HCT116 (cell line): ENCODE measurements around the gene LDHD. TPM values are rescaled to one million over a fixed set of nuclear protein-coding genes. Genes with fewer than 3 reads are reported as not detected.

Experiments used
- ATAC-seq: fragments of 200-7000 bp; cut with Tn5 transposase; 2 replicates; pipeline ENCODE4 v1.9.1; 2020; ENCODE audit warnings: mild to moderate bottlenecking, moderate library complexity
- BruUV-seq: library from RNA; stranded (reverse); fragments of 400-500 nt; replicated peaks from 2 replicates; lab custom pipeline; 2021; lab: Mats Ljungman, UMichigan
- CTCF ChIA-PET: fragments of 300-600 bp; sonication (Branson Sonifier 250); formaldehyde crosslinking; loops from one replicate; lab custom pipeline; 2021; ENCODE audit warnings: antibody characterized with exemption; lab: Charles Lee
- POLR2A ChIA-PET: fragments of 300-600, 350-600 bp; sonication (Branson Sonifier 250); formaldehyde crosslinking; loops from one replicate; lab custom pipeline; 2021; ENCODE audit warnings: antibody characterized with exemption; lab: Charles Lee
- RAD21 ChIA-PET, 2 experiments: fragments of 300-600 bp; sonication (Branson Sonifier 250); formaldehyde crosslinking; loops; one replicate each; lab custom pipeline; 2023; ENCODE audit warnings: low total read pairs in 2 of 2; ENCODE audit not compliant: uncharacterized antibody in 2 of 2, unreplicated experiment in 2 of 2, low non-redundant PET in 1 of 2; lab: Charles Lee
- DNase-seq: peaks from one replicate; pipeline ENCODE4 v3.0.0-alpha.2; 2010; ENCODE audit warnings: low read depth, low spot score
- H2AFZ ChIP-seq: fragments of 200-600 bp; shearing (Covaris generic), sonication (generic); 2 replicates; pipeline ENCODE4 v1.6.1; 2017; ENCODE audit warnings: low read depth, mixed run types, mixed read lengths, antibody characterized with exemption, low read length; ENCODE audit not compliant: poor library complexity, severe bottlenecking
- H3K27ac ChIP-seq: 2 replicates; pipeline ENCODE4 v1.5.1; 2012; ENCODE audit warnings: low read depth, low read length
- H3K27me3 ChIP-seq: fragments of 200-600 bp; sonication (generic); 2 replicates; pipeline ENCODE4 v1.6.1; 2016; ENCODE audit warnings: mixed run types, low read length, mixed read lengths; ENCODE audit not compliant: insufficient read depth
- H3K36me3 ChIP-seq, 2 experiments: fragments of 200-500 bp in 1 of 2; fragments of 200-600 bp in 1 of 2; sonication (Bioruptor generic) in 1 of 2; sonication (generic) in 1 of 2; 2 replicates each; pipeline versions ENCODE4 v1.5.1 to v1.6.1; 2014 to 2016; ENCODE audit warnings: low read length in 2 of 2, inconsistent platforms in 1 of 2, mixed read lengths in 1 of 2, mixed run types in 1 of 2; ENCODE audit not compliant: insufficient read depth in 2 of 2, control insufficient read depth in 1 of 2
- H3K4me1 ChIP-seq, 2 experiments: fragments of 200-600 bp in 1 of 2; sonication (generic) in 1 of 2; 2 replicates each; pipeline versions ENCODE4 v1.5.1 to v1.6.1; 2012 to 2017; ENCODE audit warnings: low read length in 2 of 2, inconsistent platforms in 1 of 2, mild to moderate bottlenecking in 1 of 2, mixed read lengths in 1 of 2, mixed run types in 1 of 2, moderate library complexity in 1 of 2; ENCODE audit not compliant: insufficient read depth in 2 of 2, control insufficient read depth in 1 of 2
- H3K4me2 ChIP-seq: fragments of 200-600 bp; sonication (generic); 2 replicates; pipeline ENCODE4 v1.6.1; 2017; ENCODE audit warnings: mixed run types, low read length, mixed read lengths
- H3K4me3 ChIP-seq, 2 experiments: fragments of 200-600 bp in 1 of 2; sonication (generic) in 1 of 2; replicated peaks in 1 of 2; 2 replicates each; pipeline ENCODE4 v1.5.1; 2011 to 2016; ENCODE audit warnings: low read length in 2 of 2, control low read depth in 1 of 2, low read depth in 1 of 2, mild to moderate bottlenecking in 1 of 2, mixed read lengths in 1 of 2, mixed run types in 1 of 2
- H3K79me2 ChIP-seq: fragments of 200-600 bp; sonication (generic); 2 replicates; pipeline ENCODE4 v1.6.1; 2017; ENCODE audit warnings: mild to moderate bottlenecking, mixed run types, low read length, moderate library complexity, mixed read lengths; ENCODE audit not compliant: insufficient read depth
- H3K9ac ChIP-seq: fragments of 200-600 bp; sonication (generic); 2 replicates; pipeline ENCODE4 v1.6.1; 2016; ENCODE audit warnings: low read length, mixed read lengths
- H3K9me2 ChIP-seq: fragments of 200-600 bp; sonication (generic), shearing (Covaris generic); 2 replicates; pipeline ENCODE4 v1.6.1; 2017; ENCODE audit warnings: mixed run types, mild to moderate bottlenecking, moderate library complexity; ENCODE audit not compliant: insufficient read depth
- H3K9me3 ChIP-seq, 2 experiments: fragments of 200-500 bp in 1 of 2; fragments of 200-600 bp in 1 of 2; sonication (Bioruptor generic) in 1 of 2; sonication (generic) in 1 of 2; 2 replicates each; pipeline ENCODE4 v1.6.1; 2014 to 2017; ENCODE audit warnings: low read length in 2 of 2, mixed read lengths in 2 of 2, inconsistent platforms in 1 of 2, low read depth in 1 of 2, mild to moderate bottlenecking in 1 of 2, mixed run types in 1 of 2, moderate library complexity in 1 of 2; ENCODE audit not compliant: control insufficient read depth in 1 of 2, insufficient read depth in 1 of 2
- H4K20me1 ChIP-seq: fragments of 200-600 bp; sonication (generic), shearing (Covaris generic); 2 replicates; pipeline ENCODE4 v1.6.1; 2017; ENCODE audit warnings: mixed run types, mild to moderate bottlenecking, moderate library complexity; ENCODE audit not compliant: insufficient read depth
- ATF3 ChIP-seq: IDR thresholded peaks from 2 replicates; pipeline ENCODE4 v1.6.1; 2012
- CBX3 ChIP-seq: IDR thresholded peaks from 2 replicates; pipeline ENCODE4 v1.6.1; 2012; ENCODE audit warnings: low read depth
- CTCF ChIP-seq, 3 experiments: fragments of 200-600 bp in 1 of 3; sonication (generic) in 1 of 3; IDR thresholded peaks in 2 of 3; conservative IDR thresholded peaks in 1 of 3; 2 replicates each; pipeline ENCODE4 v1.5.1; 2012 to 2017; ENCODE audit warnings: low read depth in 2 of 3, low read length in 2 of 3, antibody characterized with exemption in 1 of 3, borderline replicate concordance in 1 of 3, control low read depth in 1 of 3, mild to moderate bottlenecking in 1 of 3, mixed read lengths in 1 of 3, mixed run types in 1 of 3, moderate library complexity in 1 of 3; ENCODE audit not compliant: insufficient read depth in 1 of 3
- ELF1 ChIP-seq: IDR thresholded peaks from 2 replicates; pipeline ENCODE4 v1.6.1; 2012; ENCODE audit warnings: low read depth, borderline replicate concordance
- JUND ChIP-seq: IDR thresholded peaks from 2 replicates; pipeline ENCODE4 v1.6.1; 2012
- POLR2A ChIP-seq: IDR thresholded peaks from 2 replicates; pipeline ENCODE4 v1.7.0; 2011; ENCODE audit warnings: borderline replicate concordance; ENCODE audit not compliant: insufficient read depth, insufficient read length; ENCODE audit errors: extremely low read depth
- POLR2AphosphoS5 ChIP-seq: IDR thresholded peaks from 2 replicates; pipeline ENCODE4 v1.6.1; 2011; ENCODE audit warnings: mild to moderate bottlenecking, low read depth, low read length, moderate library complexity
- RAD21 ChIP-seq: IDR thresholded peaks from 2 replicates; pipeline ENCODE4 v1.6.1; 2012; ENCODE audit warnings: low read depth, mild to moderate bottlenecking
- REST ChIP-seq: IDR thresholded peaks from 2 replicates; pipeline ENCODE4 v1.6.1; 2012; ENCODE audit warnings: low read depth
- SRF ChIP-seq: IDR thresholded peaks from 2 replicates; pipeline ENCODE4 v1.6.1; 2012; ENCODE audit warnings: low read depth
- YY1 ChIP-seq: IDR thresholded peaks from 2 replicates; pipeline ENCODE4 v1.6.1; 2011; ENCODE audit warnings: low read length, low read depth, moderate library complexity, mild to moderate bottlenecking; ENCODE audit not compliant: insufficient replicate concordance; ENCODE audit errors: extremely low read depth
- intact Hi-C: fragments of 100-400 bp; cut with micrococcal nuclease; formaldehyde crosslinking; loops from 2 replicates; pipeline ENCODE4 v1.10.0; 2022
- total RNA-seq: library from RNA; stranded (reverse); gene quantifications from one replicate; pipeline ENCODE4 v1.2.1, GENCODE V29; 2021; ENCODE audit not compliant: unreplicated experiment

The LDHD gene
- total RNA-seq, 1 experiment from 2014 or later = 3.4 TPM

GRCh38 chr16:75087375-75087979 lies 29.1 kb downstream of the LDHD start:
- peaks cover 31% of the 10 kb centered on the region for H3K79me2 ChIP-seq
- H3K9ac ChIP-seq = no peak overlapping the region
- H3K9me2 ChIP-seq = no peaks in the 10 kb centered on the region
- no peaks in the 10 kb centered on the region for H3K9me3 ChIP-seq
- no peak overlapping the region for H3K27ac ChIP-seq
- CTCF ChIA-PET = interaction anchor here (1.0 to 1.9 kb wide), 2 partner anchors 24 to 89 kb away, joined by 4 to 5 read pairs; partner anchors contain the start of gene ZNRF1
- POLR2A ChIA-PET = no interaction called here
- no peak overlapping the region for H2AFZ ChIP-seq
- H3K36me3 ChIP-seq = no peaks in the 10 kb centered on the region
- TF ChIP-seq YY1 = no peak
- TF ChIP-seq RAD21 = no peak
- no peak for TF ChIP-seq REST
- TF ChIP-seq CBX3 = no peak
- TF ChIP-seq POLR2A = no peak
- no peak for TF ChIP-seq JUND
- no peak for TF ChIP-seq ATF3
- no peak for TF ChIP-seq POLR2AphosphoS5
- TF ChIP-seq CTCF (IDR thresholded peaks at IDR 0.05 in 2 of 3, conservative IDR thresholded peaks at IDR 0.05 in 1 of 3; ENCODE audit: borderline replicate concordance in 1 of 3, insufficient read depth in 1 of 3, low read depth in 2 of 3, low read length in 2 of 3) = no peak
- TF ChIP-seq SRF = no peak
- no peak for TF ChIP-seq ELF1
- no peak for DNase-seq
- intact Hi-C loops = no loop called here
- RAD21 ChIA-PET = no interaction called here
- no peak overlapping the region for H3K4me3 ChIP-seq
- no peaks in the 10 kb centered on the region for H3K27me3 ChIP-seq
- H3K4me2 ChIP-seq = no peak overlapping the region
- H3K4me1 ChIP-seq = peaks cover 41 to 59% of the 10 kb centered on the region in 2 experiments
- BruUV-seq = no TSS peak
- ATAC-seq = no peak
- no peaks in the 10 kb centered on the region for H4K20me1 ChIP-seq
